ENCODE results near the gene MBNL1.

MBNL1 gene

DNA sequence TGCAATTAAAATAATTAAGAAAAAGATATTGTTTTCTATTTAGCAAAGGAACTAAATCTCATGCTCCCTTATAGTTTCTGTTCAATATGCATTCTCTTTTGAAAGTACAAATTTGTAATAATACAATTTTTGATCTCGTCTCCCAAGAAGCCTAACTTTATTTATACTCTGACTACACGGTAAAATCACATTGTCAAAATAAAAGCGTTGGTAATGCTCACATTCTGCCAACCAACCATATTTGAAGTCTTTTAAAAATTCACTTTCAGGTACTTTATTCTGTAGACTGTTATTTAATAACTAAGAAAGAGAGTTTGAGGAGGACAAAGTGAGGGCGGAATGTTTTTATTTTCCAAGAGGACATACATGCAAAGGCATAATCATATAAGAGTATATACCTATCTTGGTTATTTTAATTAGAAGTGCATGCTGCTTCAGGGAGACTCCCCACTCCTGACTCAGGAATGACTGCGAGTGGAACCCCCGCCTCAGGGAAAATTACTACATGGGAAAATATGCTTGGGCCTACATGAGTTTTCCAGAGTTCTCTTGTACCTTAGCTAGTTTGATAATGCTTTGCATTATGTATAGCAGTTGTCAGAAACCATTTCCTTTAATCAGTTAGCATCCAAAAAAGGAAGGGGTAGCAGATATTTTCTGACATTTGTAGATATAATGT lies 19.3 kb downstream of the MBNL1 start:
- WGBS, 2 experiments (ENCODE audit: insufficient coverage in 2 of 2) = 93 to 94% methylated on average over 2 to 3 of the region's 6 CpGs
- no peak overlapping the region for H3K27ac ChIP-seq (ENCODE audit: low read depth, low read length, severe bottlenecking)
- H3K4me3 ChIP-seq (ENCODE audit: extremely low read depth, insufficient read depth, low read length, poor library complexity, severe bottlenecking) = no peak overlapping the region
- H3K9me3 ChIP-seq (ENCODE audit: control insufficient read depth, low read length) = no peaks in the 10 kb centered on the region
- no peaks in the 10 kb centered on the region for H3K36me3 ChIP-seq (ENCODE audit: control insufficient read depth, insufficient read depth, low read length)
- peaks cover 11% of the 10 kb centered on the region for H3K4me1 ChIP-seq (ENCODE audit: control insufficient read depth, insufficient read depth, low read length, poor library complexity, severe bottlenecking)

- Histone ChIP-seq H3K27ac (ENCODE audit: low read depth, low read length, severe bottlenecking) (no peak overlapping the region), H3K4me1 (ENCODE audit: control insufficient read depth, insufficient read depth, low read length, poor library complexity, severe bottlenecking) (peaks cover 11% of the 10 kb centered on the region)
- no CpG with 5 or more reads among the region's 1 CpG for WGBS, 2 experiments (ENCODE audit: insufficient coverage in 2 of 2)
These were observed 20.0 kb downstream of the MBNL1 start for GRCh38 chr3:152288681-152289080.

DNA sequence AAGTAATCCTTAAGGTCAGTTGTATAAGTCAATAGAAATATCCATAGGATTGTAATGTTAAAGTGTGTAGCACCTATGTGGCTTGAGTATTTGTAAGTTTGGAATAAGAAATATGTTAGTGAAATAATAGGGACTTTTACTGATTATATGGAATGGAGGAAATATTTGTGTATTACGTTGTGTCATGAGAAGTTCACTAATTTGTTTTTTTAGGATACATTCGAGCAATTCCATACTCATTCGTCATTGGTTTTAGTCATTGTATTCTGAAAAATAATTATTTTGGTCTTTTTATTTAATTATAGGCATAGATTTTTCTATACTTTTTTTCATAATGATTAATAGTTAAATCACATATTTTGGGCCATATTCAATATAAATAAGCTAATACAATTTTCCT lies 21.0 kb downstream of the MBNL1 start:
- no peaks in the 10 kb centered on the region for H3K9me3 ChIP-seq (ENCODE audit: control insufficient read depth, low read length)
- H3K4me1 ChIP-seq (ENCODE audit: control insufficient read depth, insufficient read depth, low read length, poor library complexity, severe bottlenecking) = peaks cover 11% of the 10 kb centered on the region
- no peak overlapping the region for H3K4me3 ChIP-seq (ENCODE audit: extremely low read depth, insufficient read depth, low read length, poor library complexity, severe bottlenecking)
- H3K36me3 ChIP-seq (ENCODE audit: control insufficient read depth, insufficient read depth, low read length) = no peaks in the 10 kb centered on the region
- WGBS, 2 experiments (ENCODE audit: insufficient coverage in 2 of 2) = 100% methylated on average over 1 of the region's 3 CpGs; no CpG with 5 or more reads in 1 of the 2 experiments
- H3K27ac ChIP-seq (ENCODE audit: low read depth, low read length, severe bottlenecking) = no peak overlapping the region

More at GRCh38 chr3:152288681-152289080, 20.0 kb downstream of the MBNL1 start:
- Histone ChIP-seq H3K9me3 (ENCODE audit: control insufficient read depth, low read length) (no peaks in the 10 kb centered on the region), H3K36me3 (ENCODE audit: control insufficient read depth, insufficient read depth, low read length) (no peaks in the 10 kb centered on the region), H3K4me3 (ENCODE audit: extremely low read depth, insufficient read depth, low read length, poor library complexity, severe bottlenecking) (no peak overlapping the region)

DNA sequence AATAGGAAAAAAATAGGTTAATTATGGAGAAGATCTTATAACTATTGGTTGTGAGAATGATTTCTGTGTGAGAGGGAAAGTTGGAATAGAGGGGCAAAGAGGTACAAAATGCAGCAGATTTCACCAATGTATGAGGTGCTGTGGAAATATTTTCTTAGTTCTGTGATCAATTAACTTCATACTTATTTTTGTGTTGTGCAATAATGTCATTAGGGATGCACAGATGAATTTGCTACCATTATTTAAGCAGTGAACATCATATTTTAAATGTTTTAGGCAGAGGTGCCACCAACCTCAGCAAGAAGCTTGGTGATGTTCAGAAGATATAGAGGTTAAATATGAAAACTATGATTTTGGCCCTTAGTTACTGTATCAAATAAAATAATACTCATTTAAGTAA lies 21.6 kb downstream of the MBNL1 start:
- Histone ChIP-seq H3K4me1 (ENCODE audit: control insufficient read depth, insufficient read depth, low read length, poor library complexity, severe bottlenecking) (peaks cover 11% of the 10 kb centered on the region), H3K9me3 (ENCODE audit: control insufficient read depth, low read length) (no peaks in the 10 kb centered on the region), H3K4me3 (ENCODE audit: extremely low read depth, insufficient read depth, low read length, poor library complexity, severe bottlenecking) (no peak overlapping the region)

DNA sequence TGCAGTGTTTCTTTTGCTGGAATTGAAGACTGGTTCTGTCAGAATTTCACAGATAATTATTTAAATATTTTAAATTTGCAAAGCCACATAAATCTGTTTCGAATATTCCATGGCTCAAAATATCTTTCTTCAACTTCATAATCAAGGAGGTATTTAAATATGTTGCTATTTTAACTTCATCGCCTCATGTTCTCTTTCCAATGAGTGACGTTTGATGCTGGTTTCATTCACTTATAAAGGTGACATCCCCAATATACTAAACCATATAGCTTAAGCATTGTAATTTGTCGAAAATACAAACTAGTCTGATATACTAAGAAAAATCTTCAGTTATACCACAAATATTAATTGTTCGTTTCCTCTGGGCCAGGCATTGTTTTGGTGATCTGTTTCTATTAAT lies 22.5 kb downstream of the MBNL1 start:
- H3K9me3 ChIP-seq (ENCODE audit: control insufficient read depth, low read length) = no peaks in the 10 kb centered on the region
- no CpG with 5 or more reads among the region's 5 CpGs for WGBS, 2 experiments (ENCODE audit: insufficient coverage in 2 of 2)
- peaks cover 11% of the 10 kb centered on the region for H3K4me1 ChIP-seq (ENCODE audit: control insufficient read depth, insufficient read depth, low read length, poor library complexity, severe bottlenecking)
- no peaks in the 10 kb centered on the region for H3K36me3 ChIP-seq (ENCODE audit: control insufficient read depth, insufficient read depth, low read length)
- no peak overlapping the region for H3K4me3 ChIP-seq (ENCODE audit: extremely low read depth, insufficient read depth, low read length, poor library complexity, severe bottlenecking)
- no peak overlapping the region for H3K27ac ChIP-seq (ENCODE audit: low read depth, low read length, severe bottlenecking)

More for the DNA sequence above, 21.6 kb downstream of the MBNL1 start:
- no peak overlapping the region for H3K27ac ChIP-seq (ENCODE audit: low read depth, low read length, severe bottlenecking)
- no peaks in the 10 kb centered on the region for H3K36me3 ChIP-seq (ENCODE audit: control insufficient read depth, insufficient read depth, low read length)

GRCh38 chr3:152291649-152292066 lies 22.9 kb downstream of the MBNL1 start:
- WGBS, 2 experiments (ENCODE audit: insufficient coverage in 2 of 2) = 88 to 95% methylated on average over 1 to 2 of the region's 4 CpGs
- peaks cover 11% of the 10 kb centered on the region for H3K4me1 ChIP-seq (ENCODE audit: control insufficient read depth, insufficient read depth, low read length, poor library complexity, severe bottlenecking)
- H3K36me3 ChIP-seq (ENCODE audit: control insufficient read depth, insufficient read depth, low read length) = no peaks in the 10 kb centered on the region
- H3K9me3 ChIP-seq (ENCODE audit: control insufficient read depth, low read length) = no peaks in the 10 kb centered on the region
- no peak overlapping the region for H3K4me3 ChIP-seq (ENCODE audit: extremely low read depth, insufficient read depth, low read length, poor library complexity, severe bottlenecking)
- H3K27ac ChIP-seq (ENCODE audit: low read depth, low read length, severe bottlenecking) = no peak overlapping the region

- WGBS, 2 experiments (ENCODE audit: insufficient coverage in 2 of 2) = 100% methylated on average over 2 of the region's 3 CpGs; no CpG with 5 or more reads in 1 of the 2 experiments
- no peak overlapping the region for H3K4me3 ChIP-seq (ENCODE audit: extremely low read depth, insufficient read depth, low read length, poor library complexity, severe bottlenecking)
- no peaks in the 10 kb centered on the region for H3K36me3 ChIP-seq (ENCODE audit: control insufficient read depth, insufficient read depth, low read length)
- no peaks in the 10 kb centered on the region for H3K9me3 ChIP-seq (ENCODE audit: control insufficient read depth, low read length)
- peaks cover 11% of the 10 kb centered on the region for H3K4me1 ChIP-seq (ENCODE audit: control insufficient read depth, insufficient read depth, low read length, poor library complexity, severe bottlenecking)
- H3K27ac ChIP-seq (ENCODE audit: low read depth, low read length, severe bottlenecking) = no peak overlapping the region
These were observed 23.6 kb downstream of the MBNL1 start for GRCh38 chr3:152292366-152292765.

- no peaks in the 10 kb centered on the region for H3K9me3 ChIP-seq (ENCODE audit: control insufficient read depth, low read length)
- H3K4me3 ChIP-seq (ENCODE audit: extremely low read depth, insufficient read depth, low read length, poor library complexity, severe bottlenecking) = no peak overlapping the region
- H3K4me1 ChIP-seq (ENCODE audit: control insufficient read depth, insufficient read depth, low read length, poor library complexity, severe bottlenecking) = peaks cover 7% of the 10 kb centered on the region
- no CpG with 5 or more reads among the region's 1 CpG for WGBS, 2 experiments (ENCODE audit: insufficient coverage in 2 of 2)
- no peaks in the 10 kb centered on the region for H3K36me3 ChIP-seq (ENCODE audit: control insufficient read depth, insufficient read depth, low read length)
- H3K27ac ChIP-seq (ENCODE audit: low read depth, low read length, severe bottlenecking) = no peak overlapping the region
These were observed 24.7 kb downstream of the MBNL1 start for GRCh38 chr3:152293347-152294006.

- 92 to 100% methylated on average over 1 of the region's 1 CpG for whole genome bisulfite sequencing, 2 experiments (ENCODE audit: insufficient coverage in 2 of 2)
These were observed 26.6 kb downstream of the MBNL1 start for GRCh38 chr3:152295344-152295743.

DNA sequence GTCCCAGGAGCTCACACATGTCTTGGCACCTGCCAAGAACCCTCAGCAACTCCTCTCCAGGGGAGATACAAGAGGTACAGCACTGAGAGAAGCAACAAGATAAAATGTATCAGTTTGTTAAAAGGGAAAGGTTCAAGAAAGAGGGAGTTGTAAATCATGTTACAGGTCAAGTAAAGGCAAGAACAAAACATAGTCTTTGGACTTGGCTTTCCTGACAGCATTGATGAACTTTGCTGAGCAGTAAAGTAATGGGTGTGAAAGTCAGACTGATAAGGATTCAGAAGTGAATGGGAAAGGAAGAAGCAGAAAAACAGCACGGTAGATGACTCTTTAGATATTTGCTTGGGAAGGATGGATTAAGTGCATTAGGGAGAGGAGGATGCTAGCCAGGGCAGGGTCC lies 27.1 kb downstream of the MBNL1 start:
- no peak overlapping the region for H3K4me3 ChIP-seq (ENCODE audit: extremely low read depth, insufficient read depth, low read length, poor library complexity, severe bottlenecking)
- H3K36me3 ChIP-seq (ENCODE audit: control insufficient read depth, insufficient read depth, low read length) = peaks cover 17% of the 10 kb centered on the region
- no peak overlapping the region for H3K27ac ChIP-seq (ENCODE audit: low read depth, low read length, severe bottlenecking)
- no peaks in the 10 kb centered on the region for H3K9me3 ChIP-seq (ENCODE audit: control insufficient read depth, low read length)
- 67 to 89% methylated on average over 1 of the region's 1 CpG for WGBS, 2 experiments (ENCODE audit: insufficient coverage in 2 of 2)
- peaks cover 5% of the 10 kb centered on the region for H3K4me1 ChIP-seq (ENCODE audit: control insufficient read depth, insufficient read depth, low read length, poor library complexity, severe bottlenecking)

More at GRCh38 chr3:152295344-152295743, 26.6 kb downstream of the MBNL1 start:
- Histone ChIP-seq H3K4me3 (ENCODE audit: extremely low read depth, insufficient read depth, low read length, poor library complexity, severe bottlenecking) (no peak overlapping the region), H3K9me3 (ENCODE audit: control insufficient read depth, low read length) (no peaks in the 10 kb centered on the region), H3K4me1 (ENCODE audit: control insufficient read depth, insufficient read depth, low read length, poor library complexity, severe bottlenecking) (peaks cover 5% of the 10 kb centered on the region), H3K36me3 (ENCODE audit: control insufficient read depth, insufficient read depth, low read length) (peaks cover 13% of the 10 kb centered on the region), H3K27ac (ENCODE audit: low read depth, low read length, severe bottlenecking) (no peak overlapping the region)

GRCh38 chr3:152296382-152296781 lies 27.7 kb downstream of the MBNL1 start:
- no peak overlapping the region for H3K4me3 ChIP-seq (ENCODE audit: extremely low read depth, insufficient read depth, low read length, poor library complexity, severe bottlenecking)
- 100% methylated on average over 1 of the region's 3 CpGs for WGBS, 2 experiments (ENCODE audit: insufficient coverage in 2 of 2)
- H3K4me1 ChIP-seq (ENCODE audit: control insufficient read depth, insufficient read depth, low read length, poor library complexity, severe bottlenecking) = peaks cover 5% of the 10 kb centered on the region
- H3K27ac ChIP-seq (ENCODE audit: low read depth, low read length, severe bottlenecking) = no peak overlapping the region
- H3K9me3 ChIP-seq (ENCODE audit: control insufficient read depth, low read length) = no peaks in the 10 kb centered on the region
- H3K36me3 ChIP-seq (ENCODE audit: control insufficient read depth, insufficient read depth, low read length) = peaks cover 17% of the 10 kb centered on the region

Measured in mesodermal cell (in vitro differentiated cells).